GM19099 (cell line): ENCODE results near the gene CRYBA1.

Experiments
- POLR2A ChIP-seq: IDR thresholded peaks from 3 replicates; pipeline ENCODE4 v1.6.1; 2011; ENCODE audit warnings: low read depth; ENCODE audit not compliant: insufficient read length; ENCODE audit errors: extremely low read depth

Gene CRYBA1

DNA sequence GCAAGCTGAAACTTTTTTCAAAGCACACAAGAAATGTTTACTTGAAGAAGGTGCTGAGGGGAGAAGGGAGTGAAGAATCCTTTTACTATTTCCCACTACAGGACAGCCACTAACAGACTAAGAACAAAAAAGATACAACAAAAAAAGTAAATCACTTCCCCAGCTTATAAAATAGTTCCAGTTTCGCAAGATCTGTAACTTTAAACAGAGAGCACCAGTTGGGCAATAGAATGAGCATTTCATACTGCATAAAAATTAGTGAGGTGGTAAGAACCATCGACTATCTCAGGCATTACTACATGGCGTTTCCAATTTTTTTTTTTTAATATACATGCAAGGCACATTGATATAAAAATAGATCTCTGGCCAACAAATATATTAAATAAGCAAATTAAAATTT, 11.1 kb downstream of the CRYBA1 start:
- no peak for TF ChIP-seq POLR2A

GRCh38 chr17:29263916-29264315, 17.3 kb downstream of the CRYBA1 start:
- TF ChIP-seq POLR2A = no peak

GRCh38 chr17:29273924-29274323, 27.3 kb downstream of the CRYBA1 start:
- no peak for TF ChIP-seq POLR2A

GRCh38 chr17:29278692-29279091, 32.0 kb downstream of the CRYBA1 start:
- TF ChIP-seq POLR2A = no peak

DNA sequence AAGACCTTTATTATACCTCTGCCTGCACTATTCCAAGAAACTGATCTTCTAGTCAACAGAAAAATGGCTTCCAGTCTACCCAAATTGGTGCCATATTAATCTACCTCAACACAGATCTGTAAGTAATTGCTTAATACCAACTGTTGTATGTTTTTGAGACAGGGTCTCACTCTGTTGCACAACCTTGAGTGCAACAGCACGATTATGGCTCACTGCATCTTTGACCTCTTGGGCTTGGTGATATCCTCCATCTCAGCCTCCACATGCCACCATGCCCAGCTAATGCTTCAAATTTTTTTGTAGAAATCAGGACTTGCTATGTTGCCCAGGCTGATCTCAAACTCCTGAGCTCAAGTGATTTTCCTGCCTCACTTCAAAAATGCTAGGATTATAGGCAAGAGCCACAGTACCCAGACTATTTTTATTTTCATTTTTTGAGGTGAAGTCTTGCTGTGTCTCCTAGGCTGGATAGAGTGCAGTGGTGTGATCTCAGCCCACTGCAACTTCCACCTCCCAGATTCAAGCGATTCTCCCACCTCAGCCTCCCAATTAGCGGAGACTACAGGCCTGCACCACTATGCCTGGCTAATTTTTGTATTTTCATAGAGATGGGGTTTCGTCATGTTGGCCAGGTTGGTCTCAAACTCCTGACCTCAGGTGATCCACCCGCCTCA, 32.9 kb downstream of the CRYBA1 start:
- no peak for TF ChIP-seq POLR2A

- no peak for TF ChIP-seq POLR2A
Observed at GRCh38 chr17:29283496-29283895, 36.8 kb downstream of the CRYBA1 start.

DNA sequence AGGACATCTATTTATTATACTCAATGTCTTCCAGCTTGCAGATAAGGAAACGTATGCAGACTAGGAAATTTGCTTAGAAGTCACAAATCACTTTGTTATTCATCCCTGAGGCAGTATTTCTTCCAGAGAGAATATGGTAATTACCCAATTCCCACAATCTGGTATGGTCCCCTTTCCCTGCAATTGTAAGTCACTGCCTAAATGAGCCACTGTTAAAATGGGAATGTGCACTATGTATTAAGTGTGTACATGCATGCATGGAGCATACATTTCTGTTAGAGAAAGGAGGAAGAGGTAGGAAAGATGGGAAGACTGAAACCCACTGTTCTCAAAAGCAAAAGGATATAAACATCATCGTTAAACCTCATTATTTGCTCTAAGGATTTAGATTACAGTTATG, 37.3 kb downstream of the CRYBA1 start:
- TF ChIP-seq POLR2A = no peak

GRCh38 chr17:29289852-29290251, 43.2 kb downstream of the CRYBA1 start:
- no peak for TF ChIP-seq POLR2A

DNA sequence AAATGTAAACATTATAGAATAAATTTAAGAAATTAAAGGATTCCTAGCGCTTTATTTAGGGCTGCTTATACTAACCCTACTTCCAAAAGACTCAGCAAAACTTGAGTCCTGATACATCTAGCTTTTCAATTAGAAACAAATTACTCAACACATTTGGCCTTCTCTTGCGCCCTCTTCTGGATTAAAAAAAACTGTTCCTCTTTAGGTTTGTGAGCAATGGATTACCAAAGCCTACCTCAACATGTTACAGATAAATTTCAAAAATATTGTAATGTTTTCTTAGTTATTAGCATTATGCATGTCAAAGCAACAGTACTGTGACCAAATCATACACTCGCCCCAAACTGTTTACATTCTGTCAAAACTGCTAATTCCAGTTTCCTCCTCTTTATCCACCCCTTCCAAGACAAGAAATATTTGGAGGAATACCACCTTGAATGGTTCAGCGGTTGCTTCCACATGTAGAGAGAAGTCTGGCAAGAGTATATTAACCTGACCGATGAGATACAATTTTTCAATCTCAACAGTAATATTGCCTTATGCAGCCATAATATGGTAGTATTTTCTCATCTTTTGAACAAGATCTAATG, 44.6 kb downstream of the CRYBA1 start:
- TF ChIP-seq POLR2A = no peak

- peak; percentile 3 for TF ChIP-seq POLR2A
Observed at GRCh38 chr17:29292071-29292991, 45.7 kb downstream of the CRYBA1 start.

- peak; percentile 0 for TF ChIP-seq POLR2A
Observed at GRCh38 chr17:29292992-29293889, 46.6 kb downstream of the CRYBA1 start.

GRCh38 chr17:29293890-29294579, 47.4 kb downstream of the CRYBA1 start, which contains the start of gene NUFIP2:
TSS of gene NUFIP2 (minus strand) at chr17:29294148. CDS start at chr17:29294059, 89 bp downstream.
- peak; percentile 100 for TF ChIP-seq POLR2A

GRCh38 chr17:29294580-29294900, 47.9 kb downstream of the CRYBA1 start:
- TF ChIP-seq POLR2A = no peak

GRCh38 chr17:29295420-29295819, 48.8 kb downstream of the CRYBA1 start:
- TF ChIP-seq POLR2A = no peak
